Pulmonary artery endothelial cell (primary cell): ENCODE data around the gene TMPRSS13. TPM values are rescaled to one million over a fixed set of nuclear protein-coding genes. Genes with fewer than 3 reads are reported as not detected.
"Not testable (repeated sequence)": the region's sequence is repeated elsewhere in the genome, so short reads cannot be mapped to it uniquely, and the experiment has no call there.

Source experiments
- DNase-seq: peaks from one replicate; pipeline ENCODE4 v3.0.0-alpha.2; 2011; ENCODE audit warnings: low read depth, low spot score
- total RNA-seq: library from RNA; depleted of rRNA; stranded (reverse); fragments of >200 nt; gene quantifications from 2 replicates; pipeline ENCODE4 v1.2.3, GENCODE V29; 2014

Gene TMPRSS13
- total RNA-seq, 1 donor from 2014 or later = not detected

GRCh38 chr11:117950993-117951961 lies 22.1 kb upstream of the TMPRSS13 start:
- DNase-seq = no peak

- no peak for DNase-seq
These were observed 21.1 kb upstream of the TMPRSS13 start for GRCh38 chr11:117950301-117950700.

GRCh38 chr11:117949062-117949461 lies 19.9 kb upstream of the TMPRSS13 start:
- no peak for DNase-seq

- not testable (repeated sequence) for DNase-seq
These were observed 19.3 kb upstream of the TMPRSS13 start for GRCh38 chr11:117948466-117948865.

- not testable (repeated sequence) for DNase-seq
These were observed 18.5 kb upstream of the TMPRSS13 start for GRCh38 chr11:117947751-117948150.

- DNase-seq = peak; percentile 76
These were observed 17.8 kb upstream of the TMPRSS13 start for GRCh38 chr11:117946842-117947526.

GRCh38 chr11:117946156-117946841 lies 17.1 kb upstream of the TMPRSS13 start:
- no peak for DNase-seq

GRCh38 chr11:117945047-117945810 lies 16.0 kb upstream of the TMPRSS13 start:
- DNase-seq = peak; percentile 41

- no peak for DNase-seq
These were observed 15.4 kb upstream of the TMPRSS13 start for GRCh38 chr11:117944554-117944953.

- DNase-seq = no peak
These were observed 12.9 kb upstream of the TMPRSS13 start for GRCh38 chr11:117941976-117942654.

GRCh38 chr11:117941163-117941707 lies 12.0 kb upstream of the TMPRSS13 start:
- no peak for DNase-seq

- DNase-seq = no peak
These were observed 11.5 kb upstream of the TMPRSS13 start for GRCh38 chr11:117940736-117941135.

- DNase-seq = no peak
These were observed 7.8 kb upstream of the TMPRSS13 start for GRCh38 chr11:117936973-117937372.

- DNase-seq = no peak
These were observed 5.5 kb upstream of the TMPRSS13 start for GRCh38 chr11:117934526-117935307.

GRCh38 chr11:117933930-117934329 lies 4.7 kb upstream of the TMPRSS13 start:
- DNase-seq = no peak

GRCh38 chr11:117933475-117933874 lies 4.3 kb upstream of the TMPRSS13 start:
- no peak for DNase-seq

- no peak for DNase-seq
These were observed 3.7 kb upstream of the TMPRSS13 start for GRCh38 chr11:117932947-117933346.

- no peak for DNase-seq
These were observed 3.2 kb upstream of the TMPRSS13 start for GRCh38 chr11:117932426-117932825.

- no peak for DNase-seq
These were observed 2.8 kb upstream of the TMPRSS13 start for GRCh38 chr11:117931971-117932370.
